ENCODE measurements around the gene RAI1. TPM values are rescaled to one million over a fixed set of nuclear protein-coding genes. Genes with fewer than 3 reads are reported as not detected.

The RAI1 gene
- total and polyA plus RNA-seq, 2 of the 13 experiments (the other 11 are each of a cell fraction or from before 2014, with no cell fraction given), result 3.4 to 5.2 TPM

- TF ChIP-seq, protein P1, sequence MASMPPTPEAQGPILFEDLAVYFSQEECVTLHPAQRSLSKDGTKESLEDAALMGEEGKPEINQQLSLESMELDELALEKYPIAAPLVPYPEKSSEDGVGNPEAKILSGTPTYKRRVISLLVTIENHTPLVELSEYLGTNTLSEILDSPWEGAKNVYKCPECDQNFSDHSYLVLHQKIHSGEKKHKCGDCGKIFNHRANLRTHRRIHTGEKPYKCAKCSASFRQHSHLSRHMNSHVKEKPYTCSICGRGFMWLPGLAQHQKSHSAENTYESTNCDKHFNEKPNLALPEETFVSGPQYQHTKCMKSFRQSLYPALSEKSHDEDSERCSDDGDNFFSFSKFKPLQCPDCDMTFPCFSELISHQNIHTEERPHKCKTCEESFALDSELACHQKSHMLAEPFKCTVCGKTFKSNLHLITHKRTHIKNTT (CRISPR knock-in tag; IDR thresholded peaks at IDR 0.05), result no peak
- TF ChIP-seq PRDM15 (CRISPR knock-in tag; IDR thresholded peaks at IDR 0.05) (peak; percentile 53; the same call in 1 of the 2 replicates), IRF1 (CRISPR knock-in tag; IDR thresholded peaks at IDR 0.05; ENCODE audit: low read depth) (no peak), ZBTB33 (CRISPR knock-in tag; IDR thresholded peaks at IDR 0.05) (0 out of 2 replicates have a peak, but pooled peaks have one; percentile 25), ZNF460 (CRISPR knock-in tag; IDR thresholded peaks at IDR 0.05; ENCODE audit: borderline replicate concordance) (no peak), KMT2A (CRISPR knock-in tag; IDR thresholded peaks at IDR 0.05) (0 out of 2 replicates have a peak, but pooled peaks have one; percentile 47), ZKSCAN1 (IDR thresholded peaks at IDR 0.05; ENCODE audit: low read length) (no peak), ZNF562 (CRISPR knock-in tag; IDR thresholded peaks at IDR 0.05; ENCODE audit: borderline replicate concordance) (no peak), ZNF563 (CRISPR knock-in tag; IDR thresholded peaks at IDR 0.05) (no peak), HNF1A (IDR thresholded peaks at IDR 0.05; ENCODE audit: low read depth) (no peak), HNF1A (CRISPR knock-in tag; IDR thresholded peaks at IDR 0.05; ENCODE audit: borderline replicate concordance) (no peak)
- TF ChIP-seq, protein P2, sequence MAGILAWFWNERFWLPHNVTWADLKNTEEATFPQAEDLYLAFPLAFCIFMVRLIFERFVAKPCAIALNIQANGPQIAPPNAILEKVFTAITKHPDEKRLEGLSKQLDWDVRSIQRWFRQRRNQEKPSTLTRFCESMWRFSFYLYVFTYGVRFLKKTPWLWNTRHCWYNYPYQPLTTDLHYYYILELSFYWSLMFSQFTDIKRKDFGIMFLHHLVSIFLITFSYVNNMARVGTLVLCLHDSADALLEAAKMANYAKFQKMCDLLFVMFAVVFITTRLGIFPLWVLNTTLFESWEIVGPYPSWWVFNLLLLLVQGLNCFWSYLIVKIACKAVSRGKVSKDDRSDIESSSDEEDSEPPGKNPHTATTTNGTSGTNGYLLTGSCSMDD (CRISPR knock-in tag; IDR thresholded peaks at IDR 0.05), result no peak
Measured at GRCh38 chr17:17703140-17703919, 22.1 kb downstream of the RAI1 start (continued).

All from HepG2 (cell line).